Measurements from ENCODE around the gene KCNN3. TPM values are rescaled to one million over a fixed set of nuclear protein-coding genes. Genes with fewer than 3 reads are reported as not detected.
A peak's percentile ranks its signal among the peaks of the same experiment; 100 is the strongest.
"Not testable (repeated sequence)": the region's sequence is repeated elsewhere in the genome, so short reads cannot be mapped to it uniquely, and the experiment has no call there.

The KCNN3 gene
- total RNA-seq, 1 donor from 2014 or later = 0.04 TPM

DNA sequence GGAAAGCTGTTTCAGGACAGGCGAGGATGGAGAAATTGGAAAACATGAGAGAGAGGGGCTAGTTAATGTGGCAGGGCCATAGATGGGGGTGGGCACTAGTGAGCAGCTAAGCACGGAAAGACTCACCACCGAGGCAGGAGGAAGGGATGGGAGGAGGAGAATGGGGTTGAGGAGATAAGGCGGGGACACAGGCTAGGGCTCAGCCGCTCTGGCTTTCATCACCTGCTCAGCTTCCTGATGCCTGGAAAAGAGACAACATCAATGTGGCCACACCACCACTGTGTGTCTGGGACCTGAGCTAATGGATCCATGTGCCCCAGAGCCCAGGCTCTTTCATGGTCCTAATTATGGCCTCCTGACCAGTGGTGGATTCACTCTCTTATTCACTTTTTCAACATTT lies 38.9 kb upstream of the KCNN3 start:
- TF ChIP-seq, protein P1, sequence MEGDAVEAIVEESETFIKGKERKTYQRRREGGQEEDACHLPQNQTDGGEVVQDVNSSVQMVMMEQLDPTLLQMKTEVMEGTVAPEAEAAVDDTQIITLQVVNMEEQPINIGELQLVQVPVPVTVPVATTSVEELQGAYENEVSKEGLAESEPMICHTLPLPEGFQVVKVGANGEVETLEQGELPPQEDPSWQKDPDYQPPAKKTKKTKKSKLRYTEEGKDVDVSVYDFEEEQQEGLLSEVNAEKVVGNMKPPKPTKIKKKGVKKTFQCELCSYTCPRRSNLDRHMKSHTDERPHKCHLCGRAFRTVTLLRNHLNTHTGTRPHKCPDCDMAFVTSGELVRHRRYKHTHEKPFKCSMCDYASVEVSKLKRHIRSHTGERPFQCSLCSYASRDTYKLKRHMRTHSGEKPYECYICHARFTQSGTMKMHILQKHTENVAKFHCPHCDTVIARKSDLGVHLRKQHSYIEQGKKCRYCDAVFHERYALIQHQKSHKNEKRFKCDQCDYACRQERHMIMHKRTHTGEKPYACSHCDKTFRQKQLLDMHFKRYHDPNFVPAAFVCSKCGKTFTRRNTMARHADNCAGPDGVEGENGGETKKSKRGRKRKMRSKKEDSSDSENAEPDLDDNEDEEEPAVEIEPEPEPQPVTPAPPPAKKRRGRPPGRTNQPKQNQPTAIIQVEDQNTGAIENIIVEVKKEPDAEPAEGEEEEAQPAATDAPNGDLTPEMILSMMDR (IDR thresholded peaks at IDR 0.05; ENCODE audit: insufficient read depth, low read length, poor library complexity, severe bottlenecking) = no peak
- DNase-seq (ENCODE audit: low read depth) = no peak
- Histone ChIP-seq H3K4me3 (ENCODE audit: low read depth, low read length) (no peak overlapping the region), H3K36me3 (ENCODE audit: control insufficient read depth, insufficient read depth, low read length) (no peaks in the 10 kb centered on the region), H3K27me3 (ENCODE audit: control insufficient read depth, insufficient read depth, low read length) (peaks cover 4% of the 10 kb centered on the region)

DNA sequence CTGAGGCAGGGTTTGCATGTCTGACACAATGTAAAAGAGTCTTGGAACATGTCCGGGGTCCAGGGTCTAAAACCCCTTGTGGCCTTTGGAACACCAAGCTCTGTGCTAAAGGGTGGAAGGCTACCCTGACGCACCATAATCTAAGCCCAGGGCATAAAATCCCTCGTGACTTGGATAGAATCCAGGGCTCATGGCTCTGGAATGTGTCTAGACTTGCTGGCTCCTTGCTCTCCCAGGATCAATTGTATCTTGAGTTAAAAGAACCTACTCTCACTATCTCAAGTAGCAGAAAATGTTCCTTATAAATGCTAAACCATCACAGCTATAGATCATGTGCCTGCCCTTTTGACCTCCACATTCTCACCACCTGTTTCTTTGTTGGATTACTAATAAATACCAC lies 38.0 kb upstream of the KCNN3 start:
- not testable (repeated sequence) for DNase-seq (ENCODE audit: low read depth); H3K4me3 ChIP-seq (ENCODE audit: low read depth, low read length); H3K36me3 ChIP-seq (ENCODE audit: control insufficient read depth, insufficient read depth, low read length); H3K27me3 ChIP-seq (ENCODE audit: control insufficient read depth, insufficient read depth, low read length)

DNA sequence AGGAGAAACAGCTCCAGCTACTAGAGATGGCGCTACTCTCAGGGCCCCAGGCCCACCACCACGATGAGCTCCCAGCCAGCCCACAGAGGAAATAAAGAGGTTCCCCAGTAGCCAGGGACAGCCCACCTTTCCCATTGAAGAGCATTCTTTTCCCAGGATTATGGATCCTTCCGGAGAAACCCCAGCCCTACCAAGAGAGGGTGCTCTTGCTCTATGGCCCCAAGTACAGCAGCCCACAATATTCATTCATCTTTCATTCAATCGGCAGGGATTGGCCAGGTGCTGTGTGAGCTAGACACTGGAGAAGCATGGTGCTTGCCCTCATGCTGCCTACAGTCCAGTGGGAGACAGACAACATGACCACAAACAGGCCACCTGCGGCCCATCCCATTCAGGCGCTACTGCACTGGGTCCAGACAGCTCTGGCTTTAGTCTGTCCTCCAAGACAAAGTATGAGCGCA lies 36.6 kb upstream of the KCNN3 start:
- DNase-seq (ENCODE audit: low read depth) = no peak
- H3K27me3 ChIP-seq (ENCODE audit: control insufficient read depth, insufficient read depth, low read length) = no peaks in the 10 kb centered on the region
- H3K4me3 ChIP-seq (ENCODE audit: low read depth, low read length) = no peak overlapping the region
- TF ChIP-seq, protein P1 (IDR thresholded peaks at IDR 0.05; ENCODE audit: insufficient read depth, low read length, poor library complexity, severe bottlenecking) = peak; percentile 12
- H3K36me3 ChIP-seq (ENCODE audit: control insufficient read depth, insufficient read depth, low read length) = no peaks in the 10 kb centered on the region

DNA sequence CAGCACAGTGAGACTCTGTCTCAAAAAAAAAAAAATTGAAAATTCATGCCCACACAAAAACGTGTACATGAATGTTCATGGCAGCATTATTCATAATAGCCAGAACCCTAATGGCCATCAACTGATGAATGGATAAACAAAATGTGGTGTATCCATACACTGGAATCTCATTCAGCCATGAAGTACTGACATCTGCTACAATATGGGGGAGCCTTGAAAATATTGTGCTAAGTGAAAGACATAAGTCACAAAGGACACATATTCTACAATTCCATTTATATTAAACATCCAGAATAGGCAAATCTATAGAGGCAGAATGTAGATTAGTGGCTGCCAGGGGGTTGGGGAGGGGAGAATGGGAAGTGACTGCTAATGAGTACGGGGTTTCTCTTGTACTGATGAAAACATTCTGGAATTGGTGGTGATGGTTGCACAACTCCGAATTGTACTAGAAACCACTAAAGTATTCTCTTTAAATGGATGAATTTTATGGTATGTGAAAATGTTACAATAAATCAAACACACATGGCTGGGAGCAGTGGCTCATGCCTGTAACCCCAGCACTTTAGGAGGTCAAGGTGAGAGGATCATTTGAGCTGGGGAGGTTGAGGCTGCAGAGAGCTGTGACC lies 33.0 kb upstream of the KCNN3 start:
- DNase-seq (ENCODE audit: low read depth) = no peak
- Histone ChIP-seq H3K27me3 (ENCODE audit: control insufficient read depth, insufficient read depth, low read length) (no peaks in the 10 kb centered on the region), H3K4me3 (ENCODE audit: low read depth, low read length) (no peak overlapping the region), H3K36me3 (ENCODE audit: control insufficient read depth, insufficient read depth, low read length) (no peaks in the 10 kb centered on the region)
- TF ChIP-seq, protein P1 (IDR thresholded peaks at IDR 0.05; ENCODE audit: insufficient read depth, low read length, poor library complexity, severe bottlenecking) = no peak

DNA sequence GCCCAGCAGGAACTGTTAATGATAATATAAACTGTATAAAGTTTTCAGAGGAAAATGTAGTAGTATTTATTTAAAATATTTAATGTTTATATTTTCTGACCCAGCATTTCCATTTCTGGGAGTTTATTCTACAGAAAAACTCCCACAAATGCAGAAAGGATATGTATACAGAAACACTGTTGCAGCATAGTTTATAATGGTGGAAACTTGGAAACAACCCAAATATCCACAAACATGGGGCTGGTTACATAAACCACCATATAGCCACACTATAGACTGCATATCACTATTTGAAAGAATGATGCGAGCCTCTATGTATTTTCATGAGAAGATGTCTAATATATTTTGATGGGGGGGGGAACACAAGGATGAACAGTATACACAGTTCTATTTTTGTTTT lies 31.5 kb upstream of the KCNN3 start:
- DNase-seq (ENCODE audit: low read depth) = no peak
- no peaks in the 10 kb centered on the region for H3K36me3 ChIP-seq (ENCODE audit: control insufficient read depth, insufficient read depth, low read length)
- H3K4me3 ChIP-seq (ENCODE audit: low read depth, low read length) = no peak overlapping the region
- TF ChIP-seq, protein P1 (IDR thresholded peaks at IDR 0.05; ENCODE audit: insufficient read depth, low read length, poor library complexity, severe bottlenecking) = no peak
- H3K27me3 ChIP-seq (ENCODE audit: control insufficient read depth, insufficient read depth, low read length) = peaks cover 12% of the 10 kb centered on the region

DNA sequence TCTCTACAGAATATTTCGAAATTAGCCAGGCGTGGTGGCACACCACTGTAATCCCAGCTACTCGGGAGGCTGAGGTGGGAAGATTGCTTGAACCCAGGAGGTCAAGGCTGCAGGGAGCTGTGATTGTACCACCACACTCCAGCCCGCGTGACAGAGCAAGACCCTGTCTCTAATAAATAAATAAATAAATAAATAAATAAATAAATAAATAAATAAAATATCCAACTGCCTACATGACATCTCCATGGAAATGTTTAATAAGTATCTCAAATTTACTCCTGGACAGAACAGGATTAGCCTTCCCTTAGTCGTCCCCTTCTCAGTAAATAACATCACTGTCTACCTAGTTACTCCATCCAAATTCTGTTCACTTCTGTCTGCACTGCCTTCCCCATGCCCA lies 29.0 kb upstream of the KCNN3 start:
- peaks cover 12% of the 10 kb centered on the region for H3K27me3 ChIP-seq (ENCODE audit: control insufficient read depth, insufficient read depth, low read length)
- no peak for DNase-seq (ENCODE audit: low read depth)
- no peaks in the 10 kb centered on the region for H3K36me3 ChIP-seq (ENCODE audit: control insufficient read depth, insufficient read depth, low read length)
- TF ChIP-seq, protein P1 (IDR thresholded peaks at IDR 0.05; ENCODE audit: insufficient read depth, low read length, poor library complexity, severe bottlenecking) = no peak
- H3K4me3 ChIP-seq (ENCODE audit: low read depth, low read length) = no peak overlapping the region

Data from kidney epithelial cell (primary cell).